Smooth muscle cell (in vitro differentiated cells): ENCODE measurements around the gene NDUFC1. TPM values are rescaled to one million over a fixed set of nuclear protein-coding genes. Genes with fewer than 3 reads are reported as not detected.
"Not testable (repeated sequence)": the region's sequence is repeated elsewhere in the genome, so short reads cannot be mapped to it uniquely, and the experiment has no call there.

ENCODE experiments used
- DNase-seq: peaks from one replicate; lab custom pipeline; 2025; ENCODE audit not compliant: unreplicated experiment; lab: John Stamatoyannopoulos, UW
- H2AFZ ChIP-seq: fragments of 200-600 bp; sonication (generic); 2 replicates; pipeline ENCODE4 v1.6.0; 2016; ENCODE audit warnings: antibody characterized with exemption, low read depth, mild to moderate bottlenecking
- H3F3A ChIP-seq: fragments of 200-600 bp; sonication (generic); 2 replicates; pipeline ENCODE4 v1.6.0; 2017; ENCODE audit warnings: antibody characterized with exemption, low read depth
- H3K27ac ChIP-seq: fragments of 200-600 bp; sonication (generic); 2 replicates; pipeline ENCODE4 v1.5.1; 2016; ENCODE audit warnings: low read depth, mild to moderate bottlenecking
- H3K27me3 ChIP-seq: fragments of 200-600 bp; sonication (generic); 2 replicates; pipeline ENCODE4 v1.6.1; 2016; ENCODE audit warnings: low read depth, mild to moderate bottlenecking
- H3K36me3 ChIP-seq: fragments of 200-600 bp; sonication (generic); 2 replicates; pipeline ENCODE4 v1.5.1; 2016; ENCODE audit warnings: low read depth
- H3K4me1 ChIP-seq: fragments of 200-600 bp; sonication (generic); 2 replicates; pipeline ENCODE4 v1.5.1; 2016; ENCODE audit warnings: low read depth
- H3K4me2 ChIP-seq: fragments of 200-600 bp; sonication (generic); 2 replicates; pipeline ENCODE4 v1.6.0; 2016; ENCODE audit warnings: mild to moderate bottlenecking
- H3K4me3 ChIP-seq: fragments of 200-600 bp; sonication (generic); 2 replicates; pipeline ENCODE4 v1.5.1; 2016; ENCODE audit warnings: mild to moderate bottlenecking
- H3K79me2 ChIP-seq: fragments of 200-600 bp; sonication (generic); 2 replicates; pipeline ENCODE4 v1.6.0; 2016; ENCODE audit warnings: low read depth, mild to moderate bottlenecking
- H3K9ac ChIP-seq: fragments of 200-600 bp; sonication (generic); 2 replicates; pipeline ENCODE4 v1.6.0; 2016; ENCODE audit warnings: low read depth
- H3K9me3 ChIP-seq: fragments of 200-600 bp; sonication (generic); replicated peaks from 2 replicates; pipeline ENCODE4 v1.5.1; 2016; ENCODE audit warnings: low read depth
- H4K20me1 ChIP-seq: fragments of 200-600 bp; sonication (generic); 2 replicates; pipeline ENCODE4 v1.6.0; 2016; ENCODE audit warnings: low read depth
- WGBS: methylation state at CpG from one replicate; pipeline ENCODE4 v1.1.7; 2016; ENCODE audit warnings: low lambda C conversion rate; 5-methylcytosine and 5-hydroxymethylcytosine counted together
- polyA plus RNA-seq: library from polyadenylated mRNA; unstranded; fragments of >200 nt; fragmentation: Nextera tagmentation; extraction: Ambion mirVana; gene quantifications from 2 replicates; pipeline ENCODE4 v1.2.1, GENCODE V29; 2016
- total RNA-seq: library from RNA; depleted of rRNA; stranded (reverse); fragments of >200 nt; gene quantifications from 2 replicates; pipeline ENCODE4 v1.2.3, GENCODE V29; 2014
- TF ChIP-seq, protein P1 (sequence below): fragments of 200-600 bp; sonication (generic); IDR thresholded peaks from 2 replicates; pipeline ENCODE4 v1.5.1; 2017; ENCODE audit warnings: borderline replicate concordance, mild to moderate bottlenecking, antibody characterized with exemption; ENCODE audit not compliant: insufficient read depth, poor library complexity, severe bottlenecking

NDUFC1 gene
- total and polyA plus RNA-seq, 2 experiments from 2014 or later, result 56.8 to 169 TPM

DNA sequence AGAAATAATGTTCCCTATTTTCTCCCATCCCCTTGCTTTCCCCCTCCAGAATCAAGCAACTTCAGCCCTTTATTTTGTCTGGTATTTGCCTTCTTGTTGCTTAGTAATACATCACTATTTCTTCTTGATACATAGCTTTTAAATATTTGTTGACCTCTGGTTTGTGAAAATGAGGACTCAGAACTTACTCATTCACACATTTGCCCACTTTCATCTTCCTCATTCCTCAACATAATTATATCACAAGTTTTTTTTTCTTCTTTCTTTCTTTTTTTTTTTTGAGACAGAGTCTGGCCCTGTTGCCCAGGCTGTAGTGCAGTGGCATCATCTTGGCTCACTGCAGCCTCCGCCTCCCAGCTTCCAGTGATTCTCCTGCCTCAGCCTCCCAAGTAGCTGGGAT, 28.9 kb upstream of the NDUFC1 start:
- DNase-seq, result no peak
- H3K4me1 ChIP-seq, result no peaks in the 10 kb centered on the region
- TF ChIP-seq, protein P1, sequence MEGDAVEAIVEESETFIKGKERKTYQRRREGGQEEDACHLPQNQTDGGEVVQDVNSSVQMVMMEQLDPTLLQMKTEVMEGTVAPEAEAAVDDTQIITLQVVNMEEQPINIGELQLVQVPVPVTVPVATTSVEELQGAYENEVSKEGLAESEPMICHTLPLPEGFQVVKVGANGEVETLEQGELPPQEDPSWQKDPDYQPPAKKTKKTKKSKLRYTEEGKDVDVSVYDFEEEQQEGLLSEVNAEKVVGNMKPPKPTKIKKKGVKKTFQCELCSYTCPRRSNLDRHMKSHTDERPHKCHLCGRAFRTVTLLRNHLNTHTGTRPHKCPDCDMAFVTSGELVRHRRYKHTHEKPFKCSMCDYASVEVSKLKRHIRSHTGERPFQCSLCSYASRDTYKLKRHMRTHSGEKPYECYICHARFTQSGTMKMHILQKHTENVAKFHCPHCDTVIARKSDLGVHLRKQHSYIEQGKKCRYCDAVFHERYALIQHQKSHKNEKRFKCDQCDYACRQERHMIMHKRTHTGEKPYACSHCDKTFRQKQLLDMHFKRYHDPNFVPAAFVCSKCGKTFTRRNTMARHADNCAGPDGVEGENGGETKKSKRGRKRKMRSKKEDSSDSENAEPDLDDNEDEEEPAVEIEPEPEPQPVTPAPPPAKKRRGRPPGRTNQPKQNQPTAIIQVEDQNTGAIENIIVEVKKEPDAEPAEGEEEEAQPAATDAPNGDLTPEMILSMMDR, result no peak
- no peak overlapping the region for H3K4me3 ChIP-seq
- H3K9me3 ChIP-seq, result no peaks in the 10 kb centered on the region
- no peak overlapping the region for H3K4me2 ChIP-seq
- 100% methylated on average over 1 of the region's 1 CpG for WGBS
- H2AFZ ChIP-seq, result no peak overlapping the region
- H3K9ac ChIP-seq, result no peak overlapping the region
- H3K27ac ChIP-seq, result no peak overlapping the region
- peaks cover 9% of the 10 kb centered on the region for H3K36me3 ChIP-seq
- H3F3A ChIP-seq, result no peaks in the 10 kb centered on the region
- H3K79me2 ChIP-seq, result peaks cover 100% of the 10 kb centered on the region
- no peaks in the 10 kb centered on the region for H3K27me3 ChIP-seq
- H4K20me1 ChIP-seq, result peaks cover 70% of the 10 kb centered on the region

DNA sequence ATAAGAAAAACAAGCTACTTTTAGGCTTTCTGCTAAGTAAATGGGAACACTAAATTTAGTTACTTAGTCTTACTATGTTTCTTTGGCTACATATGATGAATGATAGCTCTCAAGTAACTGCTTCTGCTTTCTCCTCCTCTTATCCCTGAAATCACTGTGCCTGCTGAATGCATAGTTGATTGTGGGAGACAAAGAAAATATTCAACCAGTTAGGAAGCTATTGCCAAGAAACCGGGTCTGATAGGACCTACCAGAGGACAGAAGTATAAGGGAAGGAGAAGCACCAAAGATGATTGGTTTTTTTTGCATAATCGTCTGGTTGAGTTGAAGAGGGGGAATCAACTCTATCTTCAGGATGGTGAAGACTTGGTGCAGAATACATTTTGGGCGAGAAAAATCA, 28.0 kb upstream of the NDUFC1 start:
- H2AFZ ChIP-seq, result no peak overlapping the region
- H3K79me2 ChIP-seq, result peaks cover 100% of the 10 kb centered on the region
- no peaks in the 10 kb centered on the region for H3K9me3 ChIP-seq
- H4K20me1 ChIP-seq, result peaks cover 79% of the 10 kb centered on the region
- TF ChIP-seq, protein P1, result no peak
- H3F3A ChIP-seq, result no peaks in the 10 kb centered on the region
- 90% methylated on average over 3 of the region's 3 CpGs for WGBS
- H3K9ac ChIP-seq, result no peak overlapping the region
- no peaks in the 10 kb centered on the region for H3K27me3 ChIP-seq
- H3K4me2 ChIP-seq, result no peak overlapping the region
- no peak overlapping the region for H3K4me3 ChIP-seq
- no peak for DNase-seq
- no peak overlapping the region for H3K27ac ChIP-seq
- H3K4me1 ChIP-seq, result no peaks in the 10 kb centered on the region
- H3K36me3 ChIP-seq, result peaks cover 9% of the 10 kb centered on the region

DNA sequence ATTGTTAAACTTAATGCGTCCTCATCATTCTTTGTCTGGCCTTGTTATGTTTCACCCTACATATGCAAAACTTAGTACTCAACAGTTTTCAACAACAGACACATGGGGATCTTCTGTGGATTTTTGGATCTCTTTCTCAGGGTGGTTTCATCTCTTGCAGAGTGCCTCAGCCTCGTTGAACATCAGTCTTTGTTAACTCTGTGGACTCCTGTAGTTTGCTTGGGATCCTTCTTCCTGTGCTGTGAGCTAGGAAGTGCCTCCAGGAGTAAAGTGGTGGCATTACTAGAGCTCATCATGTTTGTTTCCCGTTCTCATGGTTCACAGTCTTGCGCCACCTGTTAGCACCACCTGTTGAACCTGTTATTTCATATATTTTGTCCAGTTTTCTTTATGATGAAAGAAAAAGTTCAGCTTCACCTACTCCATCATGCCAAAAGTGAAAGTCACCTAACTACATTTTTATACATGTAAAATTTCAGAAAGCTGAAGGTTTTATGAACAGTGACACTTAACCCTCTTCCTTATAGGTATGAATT, 27.5 kb upstream of the NDUFC1 start:
- Histone ChIP-seq H4K20me1 (peaks cover 82% of the 10 kb centered on the region), H3K4me1 (no peaks in the 10 kb centered on the region), H2AFZ (no peak overlapping the region), H3K9me3 (no peaks in the 10 kb centered on the region), H3K4me2 (no peak overlapping the region), H3K79me2 (peaks cover 100% of the 10 kb centered on the region), H3K27ac (no peak overlapping the region), H3K9ac (no peak overlapping the region), H3K27me3 (no peaks in the 10 kb centered on the region), H3K4me3 (no peak overlapping the region), H3F3A (no peaks in the 10 kb centered on the region), H3K36me3 (peaks cover 8% of the 10 kb centered on the region)
- DNase-seq, result no peak
- 94% methylated on average over 4 of the region's 4 CpGs for WGBS
- TF ChIP-seq, protein P1, result no peak

DNA sequence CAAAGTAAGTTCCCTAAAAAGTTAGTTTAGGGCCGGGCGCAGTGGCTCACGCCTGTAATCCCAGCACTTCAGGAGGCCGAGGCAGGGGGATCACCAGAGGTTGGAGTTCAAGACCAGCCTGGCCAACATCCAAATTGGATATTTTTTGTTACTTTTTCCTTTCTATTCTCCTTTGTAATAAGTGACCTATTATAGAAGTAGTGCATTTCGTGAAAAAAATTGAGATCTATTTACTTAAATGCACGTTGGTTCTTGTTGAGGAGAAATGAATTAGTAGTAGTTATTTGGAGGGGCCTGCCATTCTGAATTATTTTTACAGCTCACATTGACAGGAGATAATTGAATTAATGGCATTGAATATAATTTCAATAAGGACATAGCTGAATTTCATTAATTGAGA, 22.3 kb upstream of the NDUFC1 start:
- no peak for DNase-seq
- H3K4me2 ChIP-seq, result no peak overlapping the region

DNA sequence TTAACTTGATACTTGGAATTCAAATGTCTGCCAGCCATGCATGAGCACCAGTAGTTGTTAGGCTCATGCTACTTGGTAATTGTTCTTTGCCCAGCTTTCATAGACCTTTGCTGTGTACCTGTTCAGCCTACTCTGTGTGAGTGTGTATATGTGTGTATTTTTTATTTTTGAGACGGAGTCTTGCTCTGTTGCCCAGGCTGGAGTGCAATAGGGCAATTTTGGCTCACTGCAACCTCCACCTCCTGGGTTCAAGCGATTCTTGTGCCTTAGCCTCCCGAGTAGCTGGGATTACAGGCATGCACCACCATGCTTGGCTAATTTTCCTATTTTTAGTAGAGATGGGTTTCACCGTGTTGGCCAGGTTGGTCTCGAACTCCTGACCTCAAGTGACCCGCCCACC, 20.3 kb upstream of the NDUFC1 start:
- H3F3A ChIP-seq, H2AFZ ChIP-seq, H3K36me3 ChIP-seq, H3K4me3 ChIP-seq, H3K9ac ChIP-seq, H3K27me3 ChIP-seq, H3K4me2 ChIP-seq, DNase-seq, H3K27ac ChIP-seq, H3K9me3 ChIP-seq, H3K4me1 ChIP-seq: not testable (repeated sequence)
- 98% methylated on average over 6 of the region's 6 CpGs for WGBS
- Histone ChIP-seq H3K79me2 (peaks cover 99% of the 10 kb centered on the region), H4K20me1 (peaks cover 97% of the 10 kb centered on the region)

More for the DNA sequence above, 22.3 kb upstream of the NDUFC1 start:
- WGBS, result 93% methylated on average over 6 of the region's 6 CpGs
- peaks cover 6% of the 10 kb centered on the region for H3K36me3 ChIP-seq
- no peaks in the 10 kb centered on the region for H3F3A ChIP-seq
- no peak overlapping the region for H3K27ac ChIP-seq
- H2AFZ ChIP-seq, result no peak overlapping the region
- no peaks in the 10 kb centered on the region for H3K9me3 ChIP-seq
- no peaks in the 10 kb centered on the region for H3K27me3 ChIP-seq
- H3K4me1 ChIP-seq, result no peaks in the 10 kb centered on the region
- TF ChIP-seq, protein P1, result no peak
- H3K79me2 ChIP-seq, result peaks cover 99% of the 10 kb centered on the region
- no peak overlapping the region for H3K4me3 ChIP-seq
- no peak overlapping the region for H3K9ac ChIP-seq
- H4K20me1 ChIP-seq, result peaks cover 82% of the 10 kb centered on the region

DNA sequence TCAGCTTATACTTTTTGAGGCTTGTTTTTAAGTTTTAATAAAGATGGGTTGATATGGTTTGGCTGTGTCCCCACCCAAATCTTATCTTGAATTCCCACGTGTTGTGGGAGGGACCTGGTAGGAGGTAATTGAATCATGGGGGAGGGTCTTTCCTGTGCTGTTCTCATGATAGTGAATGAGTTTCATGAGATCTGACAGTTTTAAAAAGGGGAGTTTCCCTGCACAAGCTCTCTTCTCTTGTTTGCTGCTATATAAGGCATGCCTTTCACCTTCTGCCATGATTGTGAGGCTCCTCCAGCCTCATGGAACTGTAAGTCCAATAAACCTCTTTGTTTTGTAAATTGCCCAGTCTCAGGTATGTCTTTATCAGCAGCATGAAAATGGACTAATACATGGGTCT, 19.8 kb upstream of the NDUFC1 start:
- H3K9me3 ChIP-seq, H3K4me2 ChIP-seq, DNase-seq, H3K4me3 ChIP-seq, H2AFZ ChIP-seq, H3K27me3 ChIP-seq, H3K4me1 ChIP-seq, H3K9ac ChIP-seq, H3K27ac ChIP-seq, H3F3A ChIP-seq, H3K36me3 ChIP-seq: not testable (repeated sequence)
- WGBS, result 82% methylated on average over 1 of the region's 1 CpG
- Histone ChIP-seq H3K79me2 (peaks cover 99% of the 10 kb centered on the region), H4K20me1 (peaks cover 98% of the 10 kb centered on the region)
